Lower leg skin (tissue), 3 donors: ENCODE measurements around the gene PSTK.

Source experiments
- POLR2A ChIP-seq, 2 donors: fragments of 450-650 bp; IDR thresholded peaks; one replicate each; pipeline ENCODE4 v1.6.1; 2016 to 2017; ENCODE audit warnings: antibody characterized with exemption in 2 of 2, mild to moderate bottlenecking in 1 of 2, moderate library complexity in 1 of 2
- TF ChIP-seq, protein P1 (sequence below), 3 donors: fragments of 450-650 bp; IDR thresholded peaks; one replicate each; pipeline ENCODE4 v1.5.1; 2016; ENCODE audit warnings: antibody characterized with exemption in 3 of 3, mild to moderate bottlenecking in 3 of 3, moderate library complexity in 2 of 3

GRCh38 chr10:123021517-123021916 lies 41.3 kb downstream of the PSTK start:
- no peak for TF ChIP-seq POLR2A (IDR thresholded peaks at IDR 0.05)
- TF ChIP-seq, protein P1, sequence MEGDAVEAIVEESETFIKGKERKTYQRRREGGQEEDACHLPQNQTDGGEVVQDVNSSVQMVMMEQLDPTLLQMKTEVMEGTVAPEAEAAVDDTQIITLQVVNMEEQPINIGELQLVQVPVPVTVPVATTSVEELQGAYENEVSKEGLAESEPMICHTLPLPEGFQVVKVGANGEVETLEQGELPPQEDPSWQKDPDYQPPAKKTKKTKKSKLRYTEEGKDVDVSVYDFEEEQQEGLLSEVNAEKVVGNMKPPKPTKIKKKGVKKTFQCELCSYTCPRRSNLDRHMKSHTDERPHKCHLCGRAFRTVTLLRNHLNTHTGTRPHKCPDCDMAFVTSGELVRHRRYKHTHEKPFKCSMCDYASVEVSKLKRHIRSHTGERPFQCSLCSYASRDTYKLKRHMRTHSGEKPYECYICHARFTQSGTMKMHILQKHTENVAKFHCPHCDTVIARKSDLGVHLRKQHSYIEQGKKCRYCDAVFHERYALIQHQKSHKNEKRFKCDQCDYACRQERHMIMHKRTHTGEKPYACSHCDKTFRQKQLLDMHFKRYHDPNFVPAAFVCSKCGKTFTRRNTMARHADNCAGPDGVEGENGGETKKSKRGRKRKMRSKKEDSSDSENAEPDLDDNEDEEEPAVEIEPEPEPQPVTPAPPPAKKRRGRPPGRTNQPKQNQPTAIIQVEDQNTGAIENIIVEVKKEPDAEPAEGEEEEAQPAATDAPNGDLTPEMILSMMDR (IDR thresholded peaks at IDR 0.05): no peak
